ENCODE data around the gene SLC39A5.

The SLC39A5 gene

GRCh38 chr12:56248711-56249110, 18.9 kb downstream of the SLC39A5 start:
- no peaks in the 10 kb centered on the region for H3K27me3 ChIP-seq (replicated peaks; ENCODE audit: control insufficient read depth, insufficient read depth, low read length)
- no peak for DNase-seq (ENCODE audit: low read depth)
- H3K4me3 ChIP-seq (ENCODE audit: low read length): no peak overlapping the region
- peaks cover 8% of the 10 kb centered on the region for H3K4me1 ChIP-seq (ENCODE audit: control insufficient read depth, insufficient read depth, low read length)
- no peaks in the 10 kb centered on the region for H3K9me3 ChIP-seq (ENCODE audit: control insufficient read depth, low read length)
- H3K36me3 ChIP-seq (ENCODE audit: control insufficient read depth, insufficient read depth, low read length, severe bottlenecking): peaks cover 88% of the 10 kb centered on the region
- H3K9ac ChIP-seq (ENCODE audit: low read length): no peak overlapping the region

GRCh38 chr12:56252649-56253048, 22.8 kb downstream of the SLC39A5 start:
- H3K9ac ChIP-seq (ENCODE audit: low read length): no peak overlapping the region
- H3K4me1 ChIP-seq (ENCODE audit: control insufficient read depth, insufficient read depth, low read length): peaks cover 20% of the 10 kb centered on the region
- peaks cover 80% of the 10 kb centered on the region for H3K36me3 ChIP-seq (ENCODE audit: control insufficient read depth, insufficient read depth, low read length, severe bottlenecking)
- H3K9me3 ChIP-seq (ENCODE audit: control insufficient read depth, low read length): no peaks in the 10 kb centered on the region
- no peak for DNase-seq (ENCODE audit: low read depth)
- H3K27me3 ChIP-seq (replicated peaks; ENCODE audit: control insufficient read depth, insufficient read depth, low read length): no peaks in the 10 kb centered on the region
- no peak overlapping the region for H3K4me3 ChIP-seq (ENCODE audit: low read length)

GRCh38 chr12:56253091-56253490, 23.2 kb downstream of the SLC39A5 start:
- Histone ChIP-seq H3K4me1 (ENCODE audit: control insufficient read depth, insufficient read depth, low read length) (peaks cover 20% of the 10 kb centered on the region), H3K9ac (ENCODE audit: low read length) (no peak overlapping the region), H3K9me3 (ENCODE audit: control insufficient read depth, low read length) (no peaks in the 10 kb centered on the region), H3K36me3 (ENCODE audit: control insufficient read depth, insufficient read depth, low read length, severe bottlenecking) (peaks cover 76% of the 10 kb centered on the region), H3K4me3 (ENCODE audit: low read length) (no peak overlapping the region), H3K27me3 (replicated peaks; ENCODE audit: control insufficient read depth, insufficient read depth, low read length) (no peaks in the 10 kb centered on the region)
- DNase-seq (ENCODE audit: low read depth): no peak

- H3K9me3 ChIP-seq (ENCODE audit: control insufficient read depth, low read length): no peaks in the 10 kb centered on the region
- peak overlapping the region; percentile 86 for H3K4me3 ChIP-seq (ENCODE audit: low read length)
- no peaks in the 10 kb centered on the region for H3K27me3 ChIP-seq (replicated peaks; ENCODE audit: control insufficient read depth, insufficient read depth, low read length)
- H3K4me1 ChIP-seq (ENCODE audit: control insufficient read depth, insufficient read depth, low read length): peaks cover 26% of the 10 kb centered on the region
- peaks cover 53% of the 10 kb centered on the region for H3K36me3 ChIP-seq (ENCODE audit: control insufficient read depth, insufficient read depth, low read length, severe bottlenecking)
- H3K9ac ChIP-seq (ENCODE audit: low read length): peak overlapping the region; percentile 92
- DNase-seq (ENCODE audit: low read depth): no peak
These were observed 25.8 kb downstream of the SLC39A5 start for GRCh38 chr12:56255671-56256070.

- Histone ChIP-seq H3K9me3 (ENCODE audit: control insufficient read depth, low read length) (no peaks in the 10 kb centered on the region), H3K4me1 (ENCODE audit: control insufficient read depth, insufficient read depth, low read length) (peaks cover 29% of the 10 kb centered on the region), H3K27me3 (replicated peaks; ENCODE audit: control insufficient read depth, insufficient read depth, low read length) (no peaks in the 10 kb centered on the region), H3K36me3 (ENCODE audit: control insufficient read depth, insufficient read depth, low read length, severe bottlenecking) (peaks cover 48% of the 10 kb centered on the region), H3K9ac (ENCODE audit: low read length) (peak overlapping the region; percentile 92), H3K4me3 (ENCODE audit: low read length) (peak overlapping the region; percentile 86)
- DNase-seq (ENCODE audit: low read depth): peak; percentile 59
These were observed 26.6 kb downstream of the SLC39A5 start for GRCh38 chr12:56256326-56256960.

- Histone ChIP-seq H3K9me3 (ENCODE audit: control insufficient read depth, low read length) (no peaks in the 10 kb centered on the region), H3K9ac (ENCODE audit: low read length) (peak overlapping the region; percentile 92), H3K4me3 (ENCODE audit: low read length) (peak overlapping the region; percentile 86), H3K36me3 (ENCODE audit: control insufficient read depth, insufficient read depth, low read length, severe bottlenecking) (peaks cover 42% of the 10 kb centered on the region), H3K4me1 (ENCODE audit: control insufficient read depth, insufficient read depth, low read length) (peaks cover 35% of the 10 kb centered on the region), H3K27me3 (replicated peaks; ENCODE audit: control insufficient read depth, insufficient read depth, low read length) (no peaks in the 10 kb centered on the region)
- DNase-seq (ENCODE audit: low read depth): no peak
These were observed 27.2 kb downstream of the SLC39A5 start for GRCh38 chr12:56257071-56257470.

GRCh38 chr12:56257491-56258067, 27.7 kb downstream of the SLC39A5 start:
- H3K27me3 ChIP-seq (replicated peaks; ENCODE audit: control insufficient read depth, insufficient read depth, low read length): no peaks in the 10 kb centered on the region
- peaks cover 37% of the 10 kb centered on the region for H3K36me3 ChIP-seq (ENCODE audit: control insufficient read depth, insufficient read depth, low read length, severe bottlenecking)
- peak overlapping the region; percentile 86 for H3K4me3 ChIP-seq (ENCODE audit: low read length)
- H3K9me3 ChIP-seq (ENCODE audit: control insufficient read depth, low read length): no peaks in the 10 kb centered on the region
- DNase-seq (ENCODE audit: low read depth): peak; percentile 60
- peaks cover 36% of the 10 kb centered on the region for H3K4me1 ChIP-seq (ENCODE audit: control insufficient read depth, insufficient read depth, low read length)
- H3K9ac ChIP-seq (ENCODE audit: low read length): peak overlapping the region; percentile 92

- peak within 1 kb of the TSS; percentile 86 for H3K4me3 ChIP-seq (ENCODE audit: low read length)
- H3K9me3 ChIP-seq (ENCODE audit: control insufficient read depth, low read length): no peaks in the 10 kb centered on the region
- H3K36me3 ChIP-seq (ENCODE audit: control insufficient read depth, insufficient read depth, low read length, severe bottlenecking): peaks cover 30% of the 10 kb centered on the region
- peaks cover 36% of the 10 kb centered on the region for H3K4me1 ChIP-seq (ENCODE audit: control insufficient read depth, insufficient read depth, low read length)
- no peaks in the 10 kb centered on the region for H3K27me3 ChIP-seq (replicated peaks; ENCODE audit: control insufficient read depth, insufficient read depth, low read length)
- DNase-seq (ENCODE audit: low read depth): peak; percentile 95
- H3K9ac ChIP-seq (ENCODE audit: low read length): peak within 1 kb of the TSS; percentile 92
These were observed 28.4 kb downstream of the SLC39A5 start, which contains the start of gene ANKRD52 for GRCh38 chr12:56258068-56258819. Gene ANKRD52, minus strand, starts transcription at chr12:56258384. Its CDS starts 115 bp downstream, at chr12:56258269.

GRCh38 chr12:56258820-56259183, 29.0 kb downstream of the SLC39A5 start:
- Histone ChIP-seq H3K9ac (ENCODE audit: low read length) (peak overlapping the region; percentile 92), H3K27me3 (replicated peaks; ENCODE audit: control insufficient read depth, insufficient read depth, low read length) (no peaks in the 10 kb centered on the region), H3K9me3 (ENCODE audit: control insufficient read depth, low read length) (no peaks in the 10 kb centered on the region), H3K36me3 (ENCODE audit: control insufficient read depth, insufficient read depth, low read length, severe bottlenecking) (peaks cover 24% of the 10 kb centered on the region), H3K4me1 (ENCODE audit: control insufficient read depth, insufficient read depth, low read length) (peaks cover 36% of the 10 kb centered on the region), H3K4me3 (ENCODE audit: low read length) (peak overlapping the region; percentile 86)
- DNase-seq (ENCODE audit: low read depth): no peak

GRCh38 chr12:56260380-56260779, 30.5 kb downstream of the SLC39A5 start:
- Histone ChIP-seq H3K4me3 (ENCODE audit: low read length) (no peak overlapping the region), H3K36me3 (ENCODE audit: control insufficient read depth, insufficient read depth, low read length, severe bottlenecking) (peaks cover 9% of the 10 kb centered on the region), H3K9me3 (ENCODE audit: control insufficient read depth, low read length) (no peaks in the 10 kb centered on the region), H3K9ac (ENCODE audit: low read length) (no peak overlapping the region), H3K4me1 (ENCODE audit: control insufficient read depth, insufficient read depth, low read length) (peaks cover 36% of the 10 kb centered on the region), H3K27me3 (replicated peaks; ENCODE audit: control insufficient read depth, insufficient read depth, low read length) (no peaks in the 10 kb centered on the region)
- no peak for DNase-seq (ENCODE audit: low read depth)

GRCh38 chr12:56260921-56261320, 31.1 kb downstream of the SLC39A5 start:
- H3K4me1 ChIP-seq (ENCODE audit: control insufficient read depth, insufficient read depth, low read length): peaks cover 32% of the 10 kb centered on the region
- DNase-seq (ENCODE audit: low read depth): no peak
- H3K4me3 ChIP-seq (ENCODE audit: low read length): no peak overlapping the region
- H3K9ac ChIP-seq (ENCODE audit: low read length): no peak overlapping the region
- no peaks in the 10 kb centered on the region for H3K9me3 ChIP-seq (ENCODE audit: control insufficient read depth, low read length)
- no peaks in the 10 kb centered on the region for H3K27me3 ChIP-seq (replicated peaks; ENCODE audit: control insufficient read depth, insufficient read depth, low read length)
- peaks cover 3% of the 10 kb centered on the region for H3K36me3 ChIP-seq (ENCODE audit: control insufficient read depth, insufficient read depth, low read length, severe bottlenecking)
